Endothelial cell (in vitro differentiated cells): Measurements from ENCODE around the gene ST3GAL4. TPM values are rescaled to one million over a fixed set of nuclear protein-coding genes. Genes with fewer than 3 reads are reported as not detected.

Experiments
- DNase-seq: peaks from one replicate; pipeline ENCODE4 v3.0.0; 2021; ENCODE audit warnings: low spot score
- H3K27ac Mint-ChIP-seq: one replicate; pipeline ENCODE4 v1.8.0; 2021; ENCODE audit warnings: mixed read lengths, inconsistent platforms; ENCODE audit not compliant: unreplicated experiment
- H3K27me3 Mint-ChIP-seq: one replicate; pipeline ENCODE4 v1.8.0; 2021; ENCODE audit warnings: mild to moderate bottlenecking, moderate library complexity, mixed read lengths, inconsistent platforms; ENCODE audit not compliant: unreplicated experiment
- H3K36me3 Mint-ChIP-seq: one replicate; pipeline ENCODE4 v1.8.0; 2021; ENCODE audit warnings: mild to moderate bottlenecking, low read depth, mixed read lengths, inconsistent platforms; ENCODE audit not compliant: unreplicated experiment
- H3K4me1 Mint-ChIP-seq: one replicate; pipeline ENCODE4 v1.8.0; 2021; ENCODE audit warnings: mild to moderate bottlenecking, mixed read lengths, inconsistent platforms; ENCODE audit not compliant: unreplicated experiment
- H3K4me3 Mint-ChIP-seq: one replicate; pipeline ENCODE4 v1.8.0; 2021; ENCODE audit warnings: mild to moderate bottlenecking, mixed read lengths, inconsistent platforms; ENCODE audit not compliant: unreplicated experiment
- H3K9me3 Mint-ChIP-seq: one replicate; pipeline ENCODE4 v1.8.0; 2021; ENCODE audit warnings: mixed read lengths, inconsistent platforms; ENCODE audit not compliant: unreplicated experiment
- CTCF ChIP-seq: fragments of 200-600 bp; sonication (generic); IDR thresholded peaks from one replicate; pipeline ENCODE4 v1.5.0; 2021; ENCODE audit warnings: antibody characterized with exemption; ENCODE audit not compliant: unreplicated experiment
- total RNA-seq: library from RNA; stranded (reverse); fragmentation: NEBNext Ultra II Directional; extraction: Animal tissue kit (Norgen Biotek cat#: 25700); gene quantifications from one replicate; pipeline ENCODE4 v1.2.1, GENCODE V29; 2021; ENCODE audit not compliant: unreplicated experiment

ST3GAL4 gene
- total RNA-seq, 1 donor from 2014 or later = 25.9 TPM

GRCh38 chr11:126419801-126420697 is 64.6 kb downstream of the ST3GAL4 start:
- Mint-ChIP-seq H3K27me3 (peaks cover 17% of the 10 kb centered on the region), H3K36me3 (peaks cover 5% of the 10 kb centered on the region)

GRCh38 chr11:126420698-126421256 is 65.3 kb downstream of the ST3GAL4 start:
- peaks cover 14% of the 10 kb centered on the region for H3K4me1 Mint-ChIP-seq
- no peak overlapping the region for H3K4me3 Mint-ChIP-seq
- DNase-seq = no peak
- H3K27ac Mint-ChIP-seq = no peak overlapping the region
- no peak for TF ChIP-seq CTCF
- H3K36me3 Mint-ChIP-seq = peaks cover 5% of the 10 kb centered on the region
- peaks cover 15% of the 10 kb centered on the region for H3K27me3 Mint-ChIP-seq
- H3K9me3 Mint-ChIP-seq = no peaks in the 10 kb centered on the region

More at GRCh38 chr11:126419801-126420697, 64.6 kb downstream of the ST3GAL4 start:
- Mint-ChIP-seq H3K27ac (no peak overlapping the region), H3K4me1 (peaks cover 16% of the 10 kb centered on the region), H3K4me3 (no peak overlapping the region), H3K9me3 (no peaks in the 10 kb centered on the region)
- DNase-seq = no peak
- TF ChIP-seq CTCF = no peak

GRCh38 chr11:126421271-126421671 is 65.8 kb downstream of the ST3GAL4 start:
- DNase-seq = no peak
- peaks cover 9% of the 10 kb centered on the region for H3K4me1 Mint-ChIP-seq
- no peaks in the 10 kb centered on the region for H3K9me3 Mint-ChIP-seq
- no peak overlapping the region for H3K4me3 Mint-ChIP-seq
- H3K27ac Mint-ChIP-seq = no peak overlapping the region
- TF ChIP-seq CTCF = no peak
- H3K36me3 Mint-ChIP-seq = no peaks in the 10 kb centered on the region
- H3K27me3 Mint-ChIP-seq = peaks cover 10% of the 10 kb centered on the region

- no peak for TF ChIP-seq CTCF
- peaks cover 8% of the 10 kb centered on the region for H3K4me1 Mint-ChIP-seq
- H3K9me3 Mint-ChIP-seq = no peaks in the 10 kb centered on the region
- no peaks in the 10 kb centered on the region for H3K36me3 Mint-ChIP-seq
- no peak for DNase-seq
- no peak overlapping the region for H3K4me3 Mint-ChIP-seq
- H3K27ac Mint-ChIP-seq = no peak overlapping the region
- H3K27me3 Mint-ChIP-seq = peaks cover 7% of the 10 kb centered on the region
Measured at GRCh38 chr11:126422446-126422845, 67.0 kb downstream of the ST3GAL4 start.

- Mint-ChIP-seq H3K36me3 (no peaks in the 10 kb centered on the region), H3K4me1 (peaks cover 8% of the 10 kb centered on the region), H3K27ac (no peak overlapping the region), H3K4me3 (no peak overlapping the region), H3K27me3 (peaks cover 7% of the 10 kb centered on the region), H3K9me3 (no peaks in the 10 kb centered on the region)
- TF ChIP-seq CTCF = no peak
- no peak for DNase-seq
Measured at GRCh38 chr11:126423154-126423553, 67.7 kb downstream of the ST3GAL4 start.
